IMR-90 (cell line): ENCODE results near the gene SURF1. TPM values are rescaled to one million over a fixed set of nuclear protein-coding genes. Genes with fewer than 3 reads are reported as not detected.

Source experiments
- ATAC-seq: fragments of 200-7000 bp; cut with Tn5 transposase; 2 replicates; pipeline ENCODE4 v1.9.1; 2020; ENCODE audit warnings: low read depth, mild to moderate bottlenecking, moderate library complexity
- Bru-seq: library from RNA; stranded (reverse); fragments of 400-500 nt; gene quantifications from one replicate; lab custom pipeline; 2021; lab: Mats Ljungman, UMichigan
- BruChase-seq, 2 experiments: library from RNA; stranded (reverse); fragments of 400-500 nt; gene quantifications; one replicate each; lab custom pipeline; 2021; lab: Mats Ljungman, UMichigan
- BruUV-seq: library from RNA; stranded (reverse); fragments of 400-500 nt; replicated peaks from 2 replicates; lab custom pipeline; 2021; lab: Mats Ljungman, UMichigan
- CTCF ChIA-PET: fragments of 300-600 bp; formaldehyde crosslinking; extraction: SDS; loops from one replicate; lab custom pipeline; 2021; ENCODE audit warnings: antibody characterized with exemption; lab: Yijun Ruan, JAX
- POLR2A ChIA-PET: fragments of 300-600 bp; sonication (Branson Sonifier 250); formaldehyde crosslinking; loops from one replicate; lab custom pipeline; 2022; ENCODE audit warnings: antibody characterized with exemption; ENCODE audit not compliant: unreplicated experiment; lab: Charles Lee
- DNase-seq: peaks from one replicate; pipeline ENCODE4 v3.0.0; 2013
- H2AFZ ChIP-seq: replicated peaks from 2 replicates; pipeline ENCODE3; 2013; ENCODE audit warnings: low read length, mild to moderate bottlenecking; ENCODE audit not compliant: poor library complexity
- H2AK5ac ChIP-seq: 2 replicates; pipeline ENCODE4 v1.6.1; 2013; ENCODE audit warnings: low read depth, low read length, inconsistent platforms
- H2AK9ac ChIP-seq: replicated peaks from 2 replicates; pipeline ENCODE3; 2013; ENCODE audit warnings: mild to moderate bottlenecking, low read depth, low read length, moderate library complexity; ENCODE audit not compliant: poor library complexity
- H2BK120ac ChIP-seq: 2 replicates; pipeline ENCODE4 v1.6.1; 2013; ENCODE audit warnings: low read depth, low read length, inconsistent platforms
- H2BK15ac ChIP-seq: 3 replicates; pipeline ENCODE4 v1.6.1; 2013; ENCODE audit warnings: low read depth, low read length, inconsistent platforms
- H2BK20ac ChIP-seq: 2 replicates; pipeline ENCODE4 v1.6.1; 2013; ENCODE audit warnings: low read depth, mild to moderate bottlenecking, inconsistent platforms, low read length, moderate library complexity
- H2BK5ac ChIP-seq: 2 replicates; pipeline ENCODE4 v1.6.1; 2013; ENCODE audit warnings: mild to moderate bottlenecking, low read depth, low read length, inconsistent platforms; ENCODE audit not compliant: poor library complexity, severe bottlenecking
- H3K14ac ChIP-seq: replicated peaks from 2 replicates; pipeline ENCODE4 v1.6.1; 2013; ENCODE audit warnings: low read depth, low read length, inconsistent platforms
- H3K18ac ChIP-seq: 2 replicates; pipeline ENCODE4 v1.6.1; 2013; ENCODE audit warnings: low read depth, low read length, control low read depth
- H3K23ac ChIP-seq: 2 replicates; pipeline ENCODE4 v1.6.1; 2013; ENCODE audit warnings: low read depth, low read length, inconsistent platforms
- H3K27ac ChIP-seq: 2 replicates; pipeline ENCODE4 v1.5.1; 2013; ENCODE audit warnings: mild to moderate bottlenecking, control low read depth, low read length; ENCODE audit not compliant: insufficient read depth
- H3K27me3 ChIP-seq: 2 replicates; pipeline ENCODE4 v1.6.1; 2013; ENCODE audit warnings: low read length; ENCODE audit not compliant: control insufficient read depth, insufficient read depth
- H3K36me3 ChIP-seq: 2 replicates; pipeline ENCODE4 v1.6.1; 2013; ENCODE audit warnings: low read length, mixed read lengths; ENCODE audit not compliant: control insufficient read depth, insufficient read depth
- H3K4ac ChIP-seq: 2 replicates; pipeline ENCODE4 v1.6.1; 2013; ENCODE audit warnings: low read depth, low read length, inconsistent platforms
- H3K4me1 ChIP-seq: 2 replicates; pipeline ENCODE4 v1.6.1; 2013; ENCODE audit warnings: low read length, mixed read lengths; ENCODE audit not compliant: control insufficient read depth, insufficient read depth
- H3K4me2 ChIP-seq: 2 replicates; pipeline ENCODE4 v1.6.1; 2013; ENCODE audit warnings: low read depth, mild to moderate bottlenecking, control low read depth, low read length, moderate library complexity
- H3K4me3 ChIP-seq: 2 replicates; pipeline ENCODE4 v1.5.1; 2013; ENCODE audit warnings: low read depth, mild to moderate bottlenecking, control low read depth, low read length, moderate library complexity; ENCODE audit not compliant: insufficient read depth
- H3K56ac ChIP-seq: 2 replicates; pipeline ENCODE4 v1.6.1; 2013; ENCODE audit warnings: low read length, inconsistent platforms; ENCODE audit not compliant: insufficient read depth; ENCODE audit errors: extremely low read depth
- H3K79me1 ChIP-seq, 2 experiments: 2 replicates each; pipeline ENCODE4 v1.6.1; 2013; ENCODE audit warnings: low read length in 2 of 2, inconsistent platforms in 1 of 2, low read depth in 1 of 2
- H3K9ac ChIP-seq: 2 replicates; pipeline ENCODE4 v1.6.1; 2013; ENCODE audit warnings: low read depth, low read length, control low read depth
- H3K9me1 ChIP-seq: 2 replicates; pipeline ENCODE4 v1.6.1; 2013; ENCODE audit warnings: low read length, inconsistent platforms; ENCODE audit not compliant: insufficient read depth
- H3K9me3 ChIP-seq: 2 replicates; pipeline ENCODE4 v1.6.1; 2013; ENCODE audit warnings: low read length; ENCODE audit not compliant: control insufficient read depth, insufficient read depth
- H4K20me1 ChIP-seq: 2 replicates; pipeline ENCODE4 v1.6.1; 2013; ENCODE audit warnings: low read length, inconsistent platforms; ENCODE audit not compliant: insufficient read depth
- H4K5ac ChIP-seq: 2 replicates; pipeline ENCODE4 v1.6.1; 2013; ENCODE audit warnings: mild to moderate bottlenecking, low read depth, low read length, control low read depth
- H4K8ac ChIP-seq, 2 experiments: 2 replicates each; pipeline ENCODE4 v1.6.1; 2013; ENCODE audit warnings: low read depth in 2 of 2, low read length in 2 of 2, control low read depth in 1 of 2, inconsistent platforms in 1 of 2
- H4K91ac ChIP-seq: 2 replicates; pipeline ENCODE4 v1.6.1; 2013; ENCODE audit warnings: low read depth, low read length, inconsistent platforms; ENCODE audit not compliant: insufficient read depth
- BHLHE40 ChIP-seq: fragments of 150-350 bp; IDR thresholded peaks from 2 replicates; pipeline ENCODE4 v1.6.1; 2016; ENCODE audit warnings: mild to moderate bottlenecking, low read depth, low read length
- FOS ChIP-seq: fragments of 150-350 bp; IDR thresholded peaks from 2 replicates; pipeline ENCODE4 v1.6.1; 2016; ENCODE audit warnings: low read depth, low read length
- MAZ ChIP-seq: IDR thresholded peaks from 2 replicates; pipeline ENCODE4 v1.6.1; 2012; ENCODE audit warnings: low read depth, mild to moderate bottlenecking, low read length, improper control_type of control experiment, moderate library complexity, borderline replicate concordance
- MXI1 ChIP-seq: IDR thresholded peaks from 2 replicates; pipeline ENCODE4 v1.6.1; 2012; ENCODE audit warnings: low read depth, mild to moderate bottlenecking, low read length, moderate library complexity, borderline replicate concordance
- POLR2A ChIP-seq: IDR thresholded peaks from 2 replicates; pipeline ENCODE4 v1.6.1; 2012; ENCODE audit warnings: mild to moderate bottlenecking, low read depth, low read length
- WGBS, 2 experiments: methylation state at CpG; one replicate each; pipeline versions ENCODE4 v1.1.5 to v1.1.7; 2013; ENCODE audit warnings: missing lambda C conversion rate in 2 of 2; ENCODE audit not compliant: insufficient read length in 1 of 2; ENCODE audit errors: extremely low coverage in 2 of 2; 5-methylcytosine and 5-hydroxymethylcytosine counted together
- dilution Hi-C: fragments of 300-500 bp; cut with HindIII; formaldehyde crosslinking; loops from one replicate; pipeline ENCODE4 v1.14.3; 2018; ENCODE audit warnings: low sequenced_read_pairs; ENCODE audit not compliant: unreplicated experiment
- in situ Hi-C: fragments of 300-500 bp; cut with MboI; formaldehyde crosslinking; loops from 3 replicates; pipeline ENCODE4 v1.14.3; 2019; ENCODE audit warnings: low sequenced_read_pairs, inconsistent platforms, mixed read lengths
- intact Hi-C: fragments of 100-400 bp; cut with micrococcal nuclease; formaldehyde crosslinking; loops from 2 replicates; pipeline ENCODE4 v1.10.0; 2022
- long read RNA-seq: library from polyadenylated mRNA; unstranded; transcript quantifications from one replicate; pipeline ENCODE4 v2.0.0, GENCODE V29; 2021; ENCODE audit not compliant: unreplicated experiment
- polyA plus RNA-seq, 3 experiments: library from polyadenylated mRNA; depleted of rRNA; stranded (reverse); fragments of >200 nt; gene quantifications; 2 replicates each; pipeline ENCODE4 v1.2.3, GENCODE V29; 2012; ENCODE audit warnings: low replicate concordance in 1 of 3
- total RNA-seq: library from RNA; depleted of rRNA; stranded (reverse); fragments of >200 nt; gene quantifications from 2 replicates; pipeline ENCODE4 v1.2.3, GENCODE V29; 2012; rRNA removed
- TF ChIP-seq, protein P1 (sequence below): fragments of 150-350 bp; IDR thresholded peaks from 2 replicates; pipeline ENCODE4 v1.6.1; 2017; ENCODE audit warnings: mild to moderate bottlenecking, antibody characterized with exemption, low read length, low read depth

SURF1 gene, protein sequence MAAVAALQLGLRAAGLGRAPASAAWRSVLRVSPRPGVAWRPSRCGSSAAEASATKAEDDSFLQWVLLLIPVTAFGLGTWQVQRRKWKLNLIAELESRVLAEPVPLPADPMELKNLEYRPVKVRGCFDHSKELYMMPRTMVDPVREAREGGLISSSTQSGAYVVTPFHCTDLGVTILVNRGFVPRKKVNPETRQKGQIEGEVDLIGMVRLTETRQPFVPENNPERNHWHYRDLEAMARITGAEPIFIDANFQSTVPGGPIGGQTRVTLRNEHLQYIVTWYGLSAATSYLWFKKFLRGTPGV
- total RNA-seq (10.3 and 15.1 TPM in 2 replicates), polyA plus RNA-seq (2012; rRNA removed) (23.4 and 24.5 TPM in 2 replicates), Bru-seq, nascent RNA (percentile 57 among the genes with signal in this experiment), BruChase-seq, experiment 1, labeled RNA remaining after a 6-hour chase (percentile 63 among the genes with signal in this experiment), BruChase-seq, experiment 2, labeled RNA remaining after a 2-hour chase (percentile 59 among the genes with signal in this experiment)
- polyA plus RNA-seq (2012; cell fraction: cytosol; rRNA removed), result 26.2 and 28.8 TPM in 2 replicates
- 30.8 and 41.3 TPM in 2 replicates for polyA plus RNA-seq (2012; cell fraction: nucleus; rRNA removed; ENCODE audit: low replicate concordance)
- long read RNA-seq, transcript SURF1-204 (5 exons, 931 nt), result minor isoform, 13 of 62 reads
- long read RNA-seq, transcript SURF1-201 (9 exons, 1,093 nt), result major isoform, 39 of 62 reads
- long read RNA-seq, partial matches to known transcripts, result 3 of 62 reads
- long read RNA-seq, other reads (novel, unspliced or antisense), result 7 of 62 reads

- Histone ChIP-seq H3K4ac (peak within 1 kb of the TSS; percentile 87), H3K4me3 (peak within 1 kb of the TSS; percentile 99), H3K18ac (peak within 1 kb of the TSS; percentile 58; the same call in 1 of the 2 replicates), H2BK20ac (no peak within 1 kb of the TSS), H3K79me1 (peaks cover 27 to 80% of the 10 kb centered on the region in 2 experiments), H4K8ac (peak within 1 kb of the TSS; percentile 82 to 89; a peak in 2 of 4 replicates), H2AK9ac (peak within 1 kb of the TSS; percentile 96), H2BK15ac (no peak within 1 kb of the TSS), H3K27me3 (no peaks in the 10 kb centered on the region), H3K36me3 (peaks cover 42% of the 10 kb centered on the region), H3K4me2 (peak within 1 kb of the TSS; percentile 97), H2BK120ac (peak within 1 kb of the TSS; percentile 43; the same call in 1 of the 2 replicates), H4K5ac (peak within 1 kb of the TSS; percentile 83), H2AK5ac (peak within 1 kb of the TSS; percentile 66), H3K9me3 (no peaks in the 10 kb centered on the region), H3K4me1 (peaks cover 10% of the 10 kb centered on the region; the same call in 1 of the 2 replicates), H4K91ac (peak within 1 kb of the TSS; percentile 66), H3K9ac (peak within 1 kb of the TSS; percentile 88), H3K14ac (peak within 1 kb of the TSS; percentile 81; the same call in 1 of the 2 replicates), H2BK5ac (peak within 1 kb of the TSS; percentile 43), H3K9me1 (no peaks in the 10 kb centered on the region; the same call in 1 of the 2 replicates), H3K27ac (peak within 1 kb of the TSS; percentile 87), H3K23ac (peak within 1 kb of the TSS; percentile 75; the same call in 1 of the 2 replicates), H2AFZ (peak within 1 kb of the TSS; percentile 93), H4K20me1 (peaks cover 51% of the 10 kb centered on the region), H3K56ac (peak within 1 kb of the TSS; percentile 60; the same call in 1 of the 2 replicates)
- ATAC-seq (peak; percentile 83), DNase-seq (peak; percentile 66)
- POLR2A ChIA-PET, result interaction anchor here (1.1 kb wide), 1 partner anchor 9 kb away, joined by 6 read pairs; the partner anchor contains the start of genes MED22 and RPL7A
- WGBS, 2 experiments, result 0% methylated on average over 19 of the region's 78 CpGs; no CpG with 5 or more reads in 1 of the 2 experiments
- in situ Hi-C loops, result no loop called here
- dilution Hi-C loops, result no loop called here
- TF ChIP-seq BHLHE40, result no peak
- no peak for TF ChIP-seq FOS
- TF ChIP-seq, protein P1, sequence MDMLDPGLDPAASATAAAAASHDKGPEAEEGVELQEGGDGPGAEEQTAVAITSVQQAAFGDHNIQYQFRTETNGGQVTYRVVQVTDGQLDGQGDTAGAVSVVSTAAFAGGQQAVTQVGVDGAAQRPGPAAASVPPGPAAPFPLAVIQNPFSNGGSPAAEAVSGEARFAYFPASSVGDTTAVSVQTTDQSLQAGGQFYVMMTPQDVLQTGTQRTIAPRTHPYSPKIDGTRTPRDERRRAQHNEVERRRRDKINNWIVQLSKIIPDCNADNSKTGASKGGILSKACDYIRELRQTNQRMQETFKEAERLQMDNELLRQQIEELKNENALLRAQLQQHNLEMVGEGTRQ, result no peak
- peak; percentile 70 for TF ChIP-seq MXI1
- TF ChIP-seq POLR2A, result peak; percentile 40; the same call in 1 of the 2 replicates
- peak; percentile 30; the same call in 1 of the 2 replicates for TF ChIP-seq MAZ
- no TSS peak for BruUV-seq
- CTCF ChIA-PET, result no interaction called here
- intact Hi-C loops, result loop anchor here (2.0 kb wide), 1 partner anchor 130 kb away; no protein-coding TSS in a partner anchor
Measured at GRCh38 chr9:133356391-133357091, at the start of gene SURF1, which contains the start of gene SURF2. SURF1 (minus strand) TSS chr9:133356487; CDS start chr9:133356453, 34 bp downstream. SURF2 (plus strand) TSS chr9:133356550; CDS start chr9:133356593, 43 bp downstream.
